IMR-90 (cell line): Measurements from ENCODE around the gene NDUFAF2.

Source experiments
- FOS ChIP-seq: fragments of 150-350 bp; IDR thresholded peaks from 2 replicates; pipeline ENCODE4 v1.6.1; 2016; ENCODE audit warnings: low read depth, low read length
- MAZ ChIP-seq: IDR thresholded peaks from 2 replicates; pipeline ENCODE4 v1.6.1; 2012; ENCODE audit warnings: low read depth, mild to moderate bottlenecking, low read length, improper control_type of control experiment, moderate library complexity, borderline replicate concordance
- POLR2A ChIP-seq: IDR thresholded peaks from 2 replicates; pipeline ENCODE4 v1.6.1; 2012; ENCODE audit warnings: mild to moderate bottlenecking, low read depth, low read length
- TF ChIP-seq, protein P1 (sequence below): conservative IDR thresholded peaks from 2 replicates; pipeline ENCODE4 v1.5.1; 2012; ENCODE audit warnings: mild to moderate bottlenecking, low read depth, low read length, improper control_type of control experiment

DNA sequence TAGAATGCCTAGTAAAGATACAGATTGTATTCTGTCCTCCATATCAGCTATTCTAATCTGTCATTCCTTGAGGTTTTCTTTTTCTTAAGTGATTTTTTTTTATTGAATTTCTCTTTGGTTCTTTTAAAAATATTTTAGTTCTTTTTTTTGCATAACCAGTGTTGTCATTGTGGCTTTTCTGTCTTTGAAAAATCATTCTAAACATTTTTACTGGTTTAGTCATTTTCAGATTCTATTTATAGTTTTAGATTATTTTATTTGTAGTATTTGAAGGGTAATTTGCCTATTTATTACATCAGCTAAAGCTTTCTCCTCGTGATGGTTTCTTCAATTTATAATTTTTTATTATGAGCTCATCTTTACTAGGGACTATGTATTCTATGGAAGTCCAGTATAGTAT is 78.1 kb downstream of the NDUFAF2 start:
- TF ChIP-seq, protein P1, sequence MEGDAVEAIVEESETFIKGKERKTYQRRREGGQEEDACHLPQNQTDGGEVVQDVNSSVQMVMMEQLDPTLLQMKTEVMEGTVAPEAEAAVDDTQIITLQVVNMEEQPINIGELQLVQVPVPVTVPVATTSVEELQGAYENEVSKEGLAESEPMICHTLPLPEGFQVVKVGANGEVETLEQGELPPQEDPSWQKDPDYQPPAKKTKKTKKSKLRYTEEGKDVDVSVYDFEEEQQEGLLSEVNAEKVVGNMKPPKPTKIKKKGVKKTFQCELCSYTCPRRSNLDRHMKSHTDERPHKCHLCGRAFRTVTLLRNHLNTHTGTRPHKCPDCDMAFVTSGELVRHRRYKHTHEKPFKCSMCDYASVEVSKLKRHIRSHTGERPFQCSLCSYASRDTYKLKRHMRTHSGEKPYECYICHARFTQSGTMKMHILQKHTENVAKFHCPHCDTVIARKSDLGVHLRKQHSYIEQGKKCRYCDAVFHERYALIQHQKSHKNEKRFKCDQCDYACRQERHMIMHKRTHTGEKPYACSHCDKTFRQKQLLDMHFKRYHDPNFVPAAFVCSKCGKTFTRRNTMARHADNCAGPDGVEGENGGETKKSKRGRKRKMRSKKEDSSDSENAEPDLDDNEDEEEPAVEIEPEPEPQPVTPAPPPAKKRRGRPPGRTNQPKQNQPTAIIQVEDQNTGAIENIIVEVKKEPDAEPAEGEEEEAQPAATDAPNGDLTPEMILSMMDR, result no peak
- TF ChIP-seq MAZ, result no peak
- no peak for TF ChIP-seq POLR2A
- no peak for TF ChIP-seq FOS
